K562 (cell line): ENCODE results near the gene PTGES3. TPM values are rescaled to one million over a fixed set of nuclear protein-coding genes. Genes with fewer than 3 reads are reported as not detected.

Experiments
- AFF4 ChIP-seq: sonication (generic); formaldehyde crosslinking; IDR thresholded peaks from 2 replicates; pipeline ENCODE4 v1.8.0; 2023; ENCODE audit warnings: mild to moderate bottlenecking, missing genetic modification reagents
- BMI1 ChIP-seq: fragments of 150-350 bp; IDR thresholded peaks from 2 replicates; pipeline ENCODE4 v1.6.1; 2014; ENCODE audit warnings: low read length
- BRF1 ChIP-seq: IDR thresholded peaks from 3 replicates; pipeline ENCODE4 v1.6.1; 2011; ENCODE audit warnings: borderline replicate concordance, mild to moderate bottlenecking; ENCODE audit not compliant: insufficient read length; ENCODE audit errors: extremely low read depth
- CEBPB ChIP-seq: fragments of 450-650 bp; IDR thresholded peaks from 2 replicates; pipeline ENCODE4 v1.6.1; 2016; ENCODE audit warnings: missing genetic modification characterization, missing compliant biosample characterization
- KLF1 ChIP-seq: fragments of 450-650 bp; IDR thresholded peaks from 2 replicates; pipeline ENCODE4 v1.6.1; 2016; ENCODE audit warnings: missing genetic modification characterization, missing compliant biosample characterization
- MAFG ChIP-seq: fragments of 450-650 bp; conservative IDR thresholded peaks from 2 replicates; pipeline ENCODE4 v1.6.1; 2016; ENCODE audit warnings: missing genetic modification characterization, missing compliant biosample characterization
- NR2C1 ChIP-seq, 2 experiments: fragments of 450-650 bp; IDR thresholded peaks; 2 replicates each; pipeline ENCODE4 v1.6.1; 2017; ENCODE audit warnings: mild to moderate bottlenecking in 2 of 2, antibody characterized with exemption in 1 of 2, inconsistent platforms in 1 of 2, missing compliant biosample characterization in 1 of 2, missing genetic modification characterization in 1 of 2
- POLR2AphosphoS5 ChIP-seq: IDR thresholded peaks from 2 replicates; pipeline ENCODE4 v1.6.1; 2011; ENCODE audit warnings: mild to moderate bottlenecking, low read depth, low read length, moderate library complexity; ENCODE audit not compliant: control insufficient read depth, insufficient read depth
- RBFOX2 ChIP-seq: fragments of 200-400 bp; formaldehyde crosslinking; IDR thresholded peaks from 2 replicates; pipeline ENCODE4 v1.6.1; 2017; ENCODE audit warnings: low read depth, mild to moderate bottlenecking, low read length, moderate library complexity
- WHSC1 ChIP-seq: IDR thresholded peaks from one replicate; pipeline ENCODE4 v1.6.1; 2012; ENCODE audit warnings: low read length, control low read depth, inconsistent platforms
- ZMIZ1 ChIP-seq, 2 experiments: fragments of 150-350 bp in 1 of 2; IDR thresholded peaks; 2 replicates each; pipeline ENCODE4 v1.6.1; 2012 to 2016; ENCODE audit warnings: low read depth in 2 of 2, low read length in 2 of 2, mild to moderate bottlenecking in 1 of 2, moderate library complexity in 1 of 2
- ZSCAN29 ChIP-seq: fragments of 450-650 bp; IDR thresholded peaks from 2 replicates; pipeline ENCODE4 v1.6.1; 2017
- polyA plus RNA-seq, 8 experiments: library from polyadenylated mRNA; depleted of rRNA in 4 of 8; stranded (reverse) in 5 of 8; unstranded in 3 of 8; fragments of >200 nt; fragmentation: Nextera tagmentation in 2 of 8; fragmentation: Illumina TruSeq in 1 of 8; extraction: Ambion mirVana in 2 of 8; extraction: Trizol in 1 of 8; gene quantifications; 2 replicates each; pipeline versions ENCODE4 v1.2.1 to v1.2.3, GENCODE V29; 2011 to 2014; ENCODE audit warnings: inconsistent platforms in 1 of 8, missing spikeins in 1 of 8
- total RNA-seq, 7 experiments: library from RNA; depleted of rRNA in 6 of 7; stranded (reverse); fragments of >200 nt in 6 of 7; fragmentation: Illumina TruSeq in 2 of 7; extraction: Trizol in 2 of 7; gene quantifications; 2 replicates each; pipeline versions ENCODE4 v1.2.1 to v1.2.3, GENCODE V29; 2011 to 2021; ENCODE audit warnings: low replicate concordance in 1 of 7
- TF ChIP-seq, protein P1 (sequence below): sonication (generic); formaldehyde crosslinking; IDR thresholded peaks from 2 replicates; pipeline ENCODE4 v1.8.0; 2022; ENCODE audit warnings: mild to moderate bottlenecking, missing genetic modification reagents
- TF ChIP-seq, protein P2 (sequence below), 2 experiments: fragments of 200-800 bp in 1 of 2; sonication (Bioruptor generic) in 1 of 2; sonication (generic) in 1 of 2; formaldehyde crosslinking in 1 of 2; IDR thresholded peaks in 1 of 2; conservative IDR thresholded peaks in 1 of 2; 2 replicates each; pipeline versions ENCODE4 v1.5.0 to v1.6.1; 2016 to 2020; ENCODE audit warnings: missing compliant biosample characterization in 1 of 2, missing genetic modification characterization in 1 of 2, missing genetic modification reagents in 1 of 2

The PTGES3 gene
- total and polyA plus RNA-seq, 9 of the 15 experiments (the other 6 are each of a cell fraction or from before 2014, with no cell fraction given): 163 to 501 (median 213) TPM

DNA sequence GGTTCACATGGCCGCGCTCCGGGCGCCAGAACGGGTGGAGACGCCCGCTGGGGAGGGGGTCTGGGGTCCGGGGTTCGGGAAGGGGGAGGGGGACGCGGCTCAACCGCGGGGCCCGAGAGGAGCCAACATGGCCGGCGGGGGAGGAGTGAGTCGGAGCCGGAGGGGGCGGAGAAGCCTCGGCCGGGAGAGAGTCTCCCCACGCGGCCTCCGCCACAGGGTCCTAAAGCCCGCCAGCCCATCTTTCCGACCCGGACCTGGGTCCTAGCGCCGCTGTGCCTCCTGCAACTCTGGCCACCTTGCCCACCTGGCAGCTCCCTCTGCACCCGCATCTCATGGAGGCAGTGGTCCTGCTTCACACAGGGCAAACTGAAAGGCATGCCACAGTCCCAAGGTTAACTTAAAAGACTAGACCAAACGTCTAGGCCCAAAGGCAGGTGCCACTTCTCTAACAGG lies 57.9 kb downstream of the PTGES3 start, which contains the start of gene BAZ2A (continued):
- 0 out of 4 replicates have a peak, but pooled peaks of 1 of the 2 experiments have one; percentile 56 for TF ChIP-seq ZMIZ1 (IDR thresholded peaks at IDR 0.05; ENCODE audit: low read depth in 2 of 2, low read length in 2 of 2)
- TF ChIP-seq ZSCAN29: no peak
- TF ChIP-seq, protein P1, sequence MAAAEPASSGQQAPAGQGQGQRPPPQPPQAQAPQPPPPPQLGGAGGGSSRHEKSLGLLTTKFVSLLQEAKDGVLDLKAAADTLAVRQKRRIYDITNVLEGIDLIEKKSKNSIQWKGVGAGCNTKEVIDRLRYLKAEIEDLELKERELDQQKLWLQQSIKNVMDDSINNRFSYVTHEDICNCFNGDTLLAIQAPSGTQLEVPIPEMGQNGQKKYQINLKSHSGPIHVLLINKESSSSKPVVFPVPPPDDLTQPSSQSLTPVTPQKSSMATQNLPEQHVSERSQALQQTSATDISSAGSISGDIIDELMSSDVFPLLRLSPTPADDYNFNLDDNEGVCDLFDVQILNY (CRISPR knock-in tag): 0 out of 2 replicates have a peak, but pooled peaks have one; percentile 38
- no peak for TF ChIP-seq BMI1
- TF ChIP-seq BRF1: no peak
- no peak for TF ChIP-seq POLR2AphosphoS5
- no peak for TF ChIP-seq MAFG (tag)
- TF ChIP-seq WHSC1: no peak
- TF ChIP-seq RBFOX2: peak; percentile 34; the same call in 1 of the 2 replicates
- TF ChIP-seq, protein P2, sequence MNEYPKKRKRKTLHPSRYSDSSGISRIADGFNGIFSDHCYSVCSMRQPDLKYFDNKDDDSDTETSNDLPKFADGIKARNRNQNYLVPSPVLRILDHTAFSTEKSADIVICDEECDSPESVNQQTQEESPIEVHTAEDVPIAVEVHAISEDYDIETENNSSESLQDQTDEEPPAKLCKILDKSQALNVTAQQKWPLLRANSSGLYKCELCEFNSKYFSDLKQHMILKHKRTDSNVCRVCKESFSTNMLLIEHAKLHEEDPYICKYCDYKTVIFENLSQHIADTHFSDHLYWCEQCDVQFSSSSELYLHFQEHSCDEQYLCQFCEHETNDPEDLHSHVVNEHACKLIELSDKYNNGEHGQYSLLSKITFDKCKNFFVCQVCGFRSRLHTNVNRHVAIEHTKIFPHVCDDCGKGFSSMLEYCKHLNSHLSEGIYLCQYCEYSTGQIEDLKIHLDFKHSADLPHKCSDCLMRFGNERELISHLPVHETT (CRISPR knock-in tag; conservative IDR thresholded peaks at IDR 0.05 in 1 of 2, IDR thresholded peaks at IDR 0.05 in 1 of 2): no peak
- no peak for TF ChIP-seq CEBPB (tag)
- TF ChIP-seq NR2C1 (IDR thresholded peaks at IDR 0.05): no peak
- TF ChIP-seq NR2C1 (tag; IDR thresholded peaks at IDR 0.05): peak; percentile 46; the same call in 1 of the 2 replicates
- no peak for TF ChIP-seq AFF4 (CRISPR knock-in tag)
- TF ChIP-seq KLF1: peak; percentile 53; the same call in 1 of the 2 replicates
